Mucosa of rectum (tissue), 2 donors: ENCODE data around the gene CAPN10.
A peak's percentile ranks its signal among the peaks of the same experiment; 100 is the strongest.
"Not testable (repeated sequence)": the region's sequence is repeated elsewhere in the genome, so short reads cannot be mapped to it uniquely, and the experiment has no call there.

Experiments used
- H3K27ac ChIP-seq, 2 donors: one replicate each; pipeline ENCODE4 v1.7.0; 2013; ENCODE audit warnings: inconsistent platforms in 2 of 2, low read depth in 2 of 2, low read length in 2 of 2
- H3K27me3 ChIP-seq, 2 donors: one replicate each; pipeline ENCODE4 v1.7.0; 2013; ENCODE audit warnings: low read length in 2 of 2; ENCODE audit not compliant: control insufficient read depth in 2 of 2, insufficient read depth in 2 of 2
- H3K36me3 ChIP-seq, 2 donors: one replicate each; pipeline ENCODE4 v1.7.0; 2013; ENCODE audit warnings: low read length in 2 of 2; ENCODE audit not compliant: control insufficient read depth in 2 of 2, insufficient read depth in 2 of 2
- H3K4me1 ChIP-seq, 2 donors: one replicate each; pipeline ENCODE4 v1.7.0; 2013; ENCODE audit warnings: low read length in 2 of 2, mild to moderate bottlenecking in 1 of 2; ENCODE audit not compliant: control insufficient read depth in 2 of 2, insufficient read depth in 2 of 2
- H3K4me3 ChIP-seq, 2 donors: one replicate each; pipeline ENCODE4 v1.7.0; 2013; ENCODE audit warnings: low read length in 2 of 2
- H3K9ac ChIP-seq, 2 donors: one replicate each; pipeline ENCODE4 v1.7.0; 2013; ENCODE audit warnings: low read length in 2 of 2, low read depth in 1 of 2, mild to moderate bottlenecking in 1 of 2
- H3K9me3 ChIP-seq, 2 donors: one replicate each; pipeline ENCODE4 v1.7.0; 2013; ENCODE audit warnings: low read length in 2 of 2; ENCODE audit not compliant: control insufficient read depth in 2 of 2
- donor health status: healthy.
- donor health status: Normal muscosa, but diverticular disease.

Gene CAPN10

GRCh38 chr2:240556553-240557100 lies 29.9 kb upstream of the CAPN10 start:
- peaks cover 15 to 17% of the 10 kb centered on the region in 2 donors for H3K36me3 ChIP-seq
- H3K9me3 ChIP-seq = no peaks in the 10 kb centered on the region
- H3K4me3 ChIP-seq = no peak overlapping the region
- H3K4me1 ChIP-seq = peaks cover 10 to 12% of the 10 kb centered on the region in 2 donors
- no peak overlapping the region for H3K27ac ChIP-seq
- no peaks in the 10 kb centered on the region for H3K27me3 ChIP-seq
- no peak overlapping the region for H3K9ac ChIP-seq

- Histone ChIP-seq H3K9me3 (no peaks in the 10 kb centered on the region), H3K4me3 (peak overlapping the region in 1 of 2 donors; percentile 34), H3K27ac (no peak overlapping the region), H3K9ac (no peak overlapping the region), H3K4me1 (peaks cover 15 to 17% of the 10 kb centered on the region in 2 donors), H3K27me3 (no peaks in the 10 kb centered on the region), H3K36me3 (peaks cover 15 to 17% of the 10 kb centered on the region in 2 donors)
These were observed 29.3 kb upstream of the CAPN10 start for GRCh38 chr2:240557101-240557751.

- Histone ChIP-seq H3K4me3 (peak within 1 kb of the TSS in 1 of 2 donors; percentile 34), H3K9ac (no peak within 1 kb of the TSS), H3K4me1 (peaks cover 18 to 22% of the 10 kb centered on the region in 2 donors), H3K36me3 (peaks cover 13 to 15% of the 10 kb centered on the region in 2 donors), H3K9me3 (no peaks in the 10 kb centered on the region), H3K27me3 (no peaks in the 10 kb centered on the region), H3K27ac (no peak within 1 kb of the TSS)
These were observed 28.7 kb upstream of the CAPN10 start, which contains the start of gene ANKMY1 for GRCh38 chr2:240557808-240558207. ANKMY1 (minus strand) TSS chr2:240557988; CDS start chr2:240557335, 653 bp downstream.

GRCh38 chr2:240558236-240558761 lies 28.2 kb upstream of the CAPN10 start:
- peaks cover 8 to 10% of the 10 kb centered on the region in 2 donors for H3K36me3 ChIP-seq
- peaks cover 18 to 23% of the 10 kb centered on the region in 2 donors for H3K4me1 ChIP-seq
- H3K9ac ChIP-seq = no peak overlapping the region
- no peak overlapping the region for H3K4me3 ChIP-seq
- H3K9me3 ChIP-seq = no peaks in the 10 kb centered on the region
- no peak overlapping the region for H3K27ac ChIP-seq
- H3K27me3 ChIP-seq = no peaks in the 10 kb centered on the region

GRCh38 chr2:240559286-240559685 lies 27.2 kb upstream of the CAPN10 start:
- H3K27ac ChIP-seq = no peak overlapping the region
- H3K9me3 ChIP-seq = no peaks in the 10 kb centered on the region
- no peaks in the 10 kb centered on the region for H3K27me3 ChIP-seq
- H3K4me3 ChIP-seq = peak overlapping the region in 1 of 2 donors; percentile 71
- H3K4me1 ChIP-seq = peaks cover 21 to 23% of the 10 kb centered on the region in 2 donors
- H3K9ac ChIP-seq = no peak overlapping the region
- peaks cover 6 to 7% of the 10 kb centered on the region in 2 donors for H3K36me3 ChIP-seq

GRCh38 chr2:240560084-240560479 lies 26.5 kb upstream of the CAPN10 start, which contains the start of gene DUSP28:
DUSP28 (plus strand) TSS chr2:240560357; CDS start chr2:240560685, 328 bp downstream.
- Histone ChIP-seq H3K36me3 (peaks cover 2% of the 10 kb centered on the region in 2 donors), H3K27me3 (no peaks in the 10 kb centered on the region), H3K4me3 (peak within 1 kb of the TSS; percentile 77 to 87), H3K4me1 (peaks cover 29 to 30% of the 10 kb centered on the region in 2 donors), H3K9me3 (no peaks in the 10 kb centered on the region), H3K9ac (peak within 1 kb of the TSS; percentile 92 to 93), H3K27ac (peak within 1 kb of the TSS; percentile 95 to 97)

GRCh38 chr2:240560480-240561324 lies 25.8 kb upstream of the CAPN10 start:
- H3K4me3 ChIP-seq = peak overlapping the region; percentile 77 to 87
- peaks cover 35 to 36% of the 10 kb centered on the region in 2 donors for H3K4me1 ChIP-seq
- no peaks in the 10 kb centered on the region for H3K9me3 ChIP-seq
- no peaks in the 10 kb centered on the region for H3K27me3 ChIP-seq
- H3K36me3 ChIP-seq = peaks cover 0 to 2% of the 10 kb centered on the region in 2 donors
- peak overlapping the region; percentile 92 to 93 for H3K9ac ChIP-seq
- peak overlapping the region; percentile 95 to 97 for H3K27ac ChIP-seq

- H3K4me1 ChIP-seq = peaks cover 41% of the 10 kb centered on the region in 2 donors
- peak overlapping the region; percentile 77 to 87 for H3K4me3 ChIP-seq
These were observed 25.1 kb upstream of the CAPN10 start for GRCh38 chr2:240561325-240561971.

GRCh38 chr2:240563231-240563630 lies 23.3 kb upstream of the CAPN10 start:
- H3K4me1 ChIP-seq = peaks cover 52% of the 10 kb centered on the region in 2 donors
- not testable (repeated sequence) for H3K4me3 ChIP-seq, H3K27me3 ChIP-seq, H3K9me3 ChIP-seq, H3K27ac ChIP-seq, H3K36me3 ChIP-seq, H3K9ac ChIP-seq

More at GRCh38 chr2:240561325-240561971, 25.1 kb upstream of the CAPN10 start:
- Histone ChIP-seq H3K27me3 (no peaks in the 10 kb centered on the region), H3K27ac (peak overlapping the region; percentile 95 to 97), H3K9ac (peak overlapping the region; percentile 79 to 92), H3K36me3 (peaks cover 0 to 2% of the 10 kb centered on the region in 2 donors), H3K9me3 (no peaks in the 10 kb centered on the region)
